Lower lobe of right lung (tissue), 2 donors: ENCODE data around the gene GRM8. TPM values are rescaled to one million over a fixed set of nuclear protein-coding genes. Genes with fewer than 3 reads are reported as not detected.
A peak's percentile ranks its signal among the peaks of the same experiment; 100 is the strongest.
"Not testable (repeated sequence)": the region's sequence is repeated elsewhere in the genome, so short reads cannot be mapped to it uniquely, and the experiment has no call there.

ENCODE experiments used
- ATAC-seq, 2 donors: fragments of 200-7000 bp; cut with Tn5 transposase; one replicate each; pipeline ENCODE4 v1.9.1; 2020 to 2022; ENCODE audit warnings: mild to moderate bottlenecking in 2 of 2, moderate library complexity in 2 of 2
- DNase-seq: peaks from one replicate; pipeline ENCODE4 v3.0.0-alpha.2; 2020
- H3K27ac ChIP-seq: fragments of 200-600 bp; one replicate; pipeline ENCODE4 v1.8.0; 2022
- H3K27me3 ChIP-seq: fragments of 200-600 bp; one replicate; pipeline ENCODE4 v1.8.0; 2022; ENCODE audit warnings: low read depth
- H3K36me3 ChIP-seq: fragments of 200-600 bp; one replicate; pipeline ENCODE4 v1.8.0; 2022; ENCODE audit warnings: mild to moderate bottlenecking
- H3K4me1 ChIP-seq: fragments of 200-600 bp; one replicate; pipeline ENCODE4 v1.8.0; 2022
- H3K4me3 ChIP-seq: fragments of 200-600 bp; one replicate; pipeline ENCODE4 v1.8.0; 2022; ENCODE audit warnings: mild to moderate bottlenecking
- H3K9me3 ChIP-seq: fragments of 200-600 bp; one replicate; pipeline ENCODE4 v1.8.0; 2022
- intact Hi-C: fragments of 100-400 bp; cut with DNase I; formaldehyde crosslinking; loops from one replicate; pipeline ENCODE4 v1.11.0; 2022
- total RNA-seq: library from RNA; stranded (reverse); fragmentation: NEBNext Ultra II Directional; extraction: Animal tissue kit (Norgen Biotek cat#: 25700); gene quantifications from one replicate; pipeline ENCODE4 v1.2.1, GENCODE V29; 2021
- TF ChIP-seq, protein P1 (sequence below): fragments of 200-600 bp; IDR thresholded peaks from one replicate; pipeline ENCODE4 v1.8.0; 2022; ENCODE audit warnings: antibody characterized with exemption, mild to moderate bottlenecking
- donor health status: DM: no; HTN: yes; CAD: no; lungs with severe emphysema.

GRM8 gene
- total RNA-seq, 1 donor from 2014 or later = not detected

DNA sequence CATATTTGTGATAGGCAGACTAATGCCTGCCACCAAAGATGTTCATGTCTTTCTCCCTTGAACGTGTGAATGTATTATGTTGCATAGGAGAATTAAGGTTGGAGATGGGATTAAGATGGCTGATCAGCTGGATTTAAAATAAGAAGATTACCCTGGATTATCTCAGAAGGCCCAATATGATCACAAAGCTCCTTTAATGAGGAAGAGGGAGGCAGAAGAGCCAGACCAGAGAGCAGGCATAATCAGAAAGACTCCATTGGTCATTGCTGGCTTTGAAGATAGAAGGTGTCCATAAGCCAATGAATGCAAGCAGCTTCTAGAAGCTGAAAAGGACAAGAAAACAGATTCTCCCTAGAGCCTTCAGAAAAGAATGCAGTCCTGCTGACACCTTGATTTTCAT lies 410.3 kb downstream of the GRM8 start:
- Histone ChIP-seq H3K4me1 (no peaks in the 10 kb centered on the region), H3K36me3 (no peaks in the 10 kb centered on the region), H3K9me3 (no peaks in the 10 kb centered on the region), H3K27me3 (peaks cover 5% of the 10 kb centered on the region), H3K27ac (no peak overlapping the region), H3K4me3 (no peak overlapping the region)
- no peak for DNase-seq
- intact Hi-C loops = no loop called here
- TF ChIP-seq, protein P1, sequence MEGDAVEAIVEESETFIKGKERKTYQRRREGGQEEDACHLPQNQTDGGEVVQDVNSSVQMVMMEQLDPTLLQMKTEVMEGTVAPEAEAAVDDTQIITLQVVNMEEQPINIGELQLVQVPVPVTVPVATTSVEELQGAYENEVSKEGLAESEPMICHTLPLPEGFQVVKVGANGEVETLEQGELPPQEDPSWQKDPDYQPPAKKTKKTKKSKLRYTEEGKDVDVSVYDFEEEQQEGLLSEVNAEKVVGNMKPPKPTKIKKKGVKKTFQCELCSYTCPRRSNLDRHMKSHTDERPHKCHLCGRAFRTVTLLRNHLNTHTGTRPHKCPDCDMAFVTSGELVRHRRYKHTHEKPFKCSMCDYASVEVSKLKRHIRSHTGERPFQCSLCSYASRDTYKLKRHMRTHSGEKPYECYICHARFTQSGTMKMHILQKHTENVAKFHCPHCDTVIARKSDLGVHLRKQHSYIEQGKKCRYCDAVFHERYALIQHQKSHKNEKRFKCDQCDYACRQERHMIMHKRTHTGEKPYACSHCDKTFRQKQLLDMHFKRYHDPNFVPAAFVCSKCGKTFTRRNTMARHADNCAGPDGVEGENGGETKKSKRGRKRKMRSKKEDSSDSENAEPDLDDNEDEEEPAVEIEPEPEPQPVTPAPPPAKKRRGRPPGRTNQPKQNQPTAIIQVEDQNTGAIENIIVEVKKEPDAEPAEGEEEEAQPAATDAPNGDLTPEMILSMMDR = no peak
- no peak for ATAC-seq

DNA sequence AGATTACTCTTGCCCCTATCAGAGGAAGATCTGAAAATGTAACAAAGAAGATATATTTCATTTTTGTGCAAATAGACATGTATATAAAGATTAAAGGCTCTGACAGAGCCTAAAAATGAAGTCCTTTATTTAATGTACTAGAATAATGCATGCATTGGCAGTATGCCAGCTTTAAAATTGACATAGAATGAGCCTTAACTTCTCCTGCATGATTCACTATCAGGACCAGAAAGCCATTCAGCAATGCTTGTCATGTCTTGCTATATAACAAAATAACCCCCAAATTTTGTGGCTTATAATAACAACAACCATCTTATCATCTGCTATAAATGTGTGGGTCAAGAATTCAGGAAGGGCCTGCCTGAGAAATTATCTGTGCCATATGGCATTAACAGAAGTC lies 411.9 kb downstream of the GRM8 start:
- TF ChIP-seq, protein P1 = no peak
- no peak for DNase-seq
- no peaks in the 10 kb centered on the region for H3K4me1 ChIP-seq
- intact Hi-C loops = no loop called here
- H3K36me3 ChIP-seq = no peaks in the 10 kb centered on the region
- no peak overlapping the region for H3K27ac ChIP-seq
- H3K4me3 ChIP-seq = no peak overlapping the region
- no peak for ATAC-seq
- H3K9me3 ChIP-seq = no peaks in the 10 kb centered on the region
- peaks cover 5% of the 10 kb centered on the region for H3K27me3 ChIP-seq

DNA sequence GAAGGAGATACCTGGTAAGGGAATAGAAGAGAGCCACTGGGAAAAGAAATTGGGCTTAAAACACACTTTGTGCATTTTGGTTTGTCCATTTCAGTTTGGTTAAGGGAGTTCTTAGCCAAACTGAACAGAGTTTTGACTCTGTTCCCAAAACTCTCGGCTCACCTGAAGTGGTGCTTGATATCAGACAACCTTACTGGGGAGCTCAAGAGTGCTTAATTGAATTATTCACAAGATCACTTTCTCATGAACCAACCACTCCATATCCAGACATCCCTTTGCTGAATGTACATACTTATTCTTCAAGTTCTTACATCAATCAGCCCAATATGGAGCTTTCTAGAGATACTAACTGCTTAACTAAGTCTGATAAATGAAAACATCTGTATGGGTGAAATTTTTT lies 413.1 kb downstream of the GRM8 start:
- peak in 1 of 2 donors; percentile 50 for ATAC-seq
- Histone ChIP-seq H3K9me3 (no peaks in the 10 kb centered on the region), H3K36me3 (no peaks in the 10 kb centered on the region), H3K4me3 (no peak overlapping the region), H3K27ac (no peak overlapping the region), H3K4me1 (no peaks in the 10 kb centered on the region), H3K27me3 (peaks cover 5% of the 10 kb centered on the region)
- DNase-seq = no peak
- intact Hi-C loops = no loop called here
- TF ChIP-seq, protein P1 = no peak

DNA sequence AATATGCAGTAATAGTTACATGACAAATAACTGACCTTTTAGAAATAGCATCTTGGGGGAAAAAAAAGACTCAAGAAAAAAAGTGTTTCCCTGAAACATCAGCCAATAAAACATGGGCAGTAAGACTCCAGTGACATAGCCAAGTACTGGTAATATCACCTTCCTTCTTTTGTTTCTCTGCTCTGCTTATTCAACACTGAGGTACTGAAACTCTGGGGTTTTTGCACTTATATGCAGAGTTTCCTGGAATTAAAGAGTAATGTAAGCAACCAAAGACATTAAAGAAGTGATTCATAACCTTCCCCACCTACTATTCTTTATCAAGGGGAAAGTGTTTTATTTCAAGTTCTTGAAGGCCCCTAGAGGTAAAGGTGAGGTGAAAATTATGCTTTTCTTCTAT lies 414.5 kb downstream of the GRM8 start:
- TF ChIP-seq, protein P1 = no peak
- H3K27me3 ChIP-seq = peaks cover 5% of the 10 kb centered on the region
- H3K4me3 ChIP-seq = no peak overlapping the region
- DNase-seq = no peak
- no peaks in the 10 kb centered on the region for H3K9me3 ChIP-seq
- no peak overlapping the region for H3K27ac ChIP-seq
- H3K4me1 ChIP-seq = no peaks in the 10 kb centered on the region
- intact Hi-C loops = no loop called here
- H3K36me3 ChIP-seq = no peaks in the 10 kb centered on the region
- ATAC-seq = no peak

DNA sequence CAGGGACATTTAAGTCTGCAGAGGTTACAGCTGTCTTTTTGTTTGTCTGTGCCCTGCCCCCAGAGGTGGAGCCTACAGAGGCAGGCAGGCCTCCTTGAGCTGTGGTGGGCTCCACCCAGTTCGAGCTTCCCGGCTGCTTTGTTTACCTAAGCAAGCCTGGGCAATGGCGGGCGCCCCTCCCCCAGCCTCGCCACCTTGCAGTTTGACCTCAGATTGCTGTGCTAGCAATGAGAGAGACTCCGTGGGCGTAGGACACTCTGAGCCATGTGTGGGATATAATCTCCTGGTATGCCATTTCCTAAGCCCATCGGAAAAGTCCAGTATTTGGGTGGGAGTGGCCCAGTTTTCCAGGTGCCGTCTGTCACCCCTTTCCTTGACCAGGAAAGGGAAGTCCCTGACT lies 421.5 kb downstream of the GRM8 start:
- intact Hi-C loops, DNase-seq: not testable (repeated sequence)

DNA sequence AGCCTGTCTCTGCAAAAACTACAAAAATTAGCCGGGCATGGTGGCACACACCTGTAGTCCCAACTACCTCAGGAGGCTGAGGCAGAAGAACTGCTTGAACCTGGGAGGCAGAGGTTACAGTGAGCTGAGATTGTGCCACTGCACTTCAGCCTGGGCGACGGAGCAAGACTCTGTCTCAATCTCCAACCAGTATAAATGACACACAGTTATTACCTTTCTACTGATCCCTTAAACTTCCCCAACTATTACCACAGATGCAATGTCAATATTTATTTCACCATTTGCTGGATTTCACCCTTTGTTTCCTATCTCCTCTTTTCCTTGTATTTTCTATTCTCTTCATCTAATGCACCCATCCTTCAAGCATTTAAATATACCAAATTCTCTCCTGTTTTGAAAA lies 431.8 kb downstream of the GRM8 start:
- TF ChIP-seq, protein P1 = no peak
- H3K4me1 ChIP-seq = no peaks in the 10 kb centered on the region
- intact Hi-C loops = no loop called here
- no peaks in the 10 kb centered on the region for H3K9me3 ChIP-seq
- H3K27ac ChIP-seq = no peak overlapping the region
- no peaks in the 10 kb centered on the region for H3K36me3 ChIP-seq
- H3K4me3 ChIP-seq = no peak overlapping the region
- no peaks in the 10 kb centered on the region for H3K27me3 ChIP-seq
- no peak for ATAC-seq
- DNase-seq = no peak

More for the DNA sequence above, 421.5 kb downstream of the GRM8 start:
- not testable (repeated sequence) for H3K27me3 ChIP-seq, ATAC-seq, H3K4me3 ChIP-seq, H3K4me1 ChIP-seq, H3K27ac ChIP-seq, H3K9me3 ChIP-seq, H3K36me3 ChIP-seq
